Neural cell (in vitro differentiated cells): Measurements from ENCODE around the gene UGCG. TPM values are rescaled to one million over a fixed set of nuclear protein-coding genes. Genes with fewer than 3 reads are reported as not detected.

Source experiments
- H2AFZ ChIP-seq: fragments of 200-600, 300-800 bp; sonication (generic), shearing (Covaris generic); 2 replicates; pipeline ENCODE4 v1.6.0; 2014; ENCODE audit warnings: low read depth, mild to moderate bottlenecking, antibody characterized with exemption, low read length, moderate library complexity
- H3F3A ChIP-seq: fragments of 200-600 bp; shearing (Covaris generic); 2 replicates; pipeline ENCODE4 v1.6.1; 2016; ENCODE audit warnings: mild to moderate bottlenecking, moderate library complexity, mixed read lengths, antibody characterized with exemption, low read length; ENCODE audit not compliant: insufficient read depth, poor library complexity, severe bottlenecking
- H3K27ac ChIP-seq: fragments of 200-600, 300-800 bp; sonication (generic), shearing (Covaris generic); 2 replicates; pipeline ENCODE4 v1.5.1; 2014; ENCODE audit warnings: mild to moderate bottlenecking, low read length, moderate library complexity
- H3K27me3 ChIP-seq: fragments of 300-800, 200-600 bp; sonication (generic), shearing (Covaris generic); 2 replicates; pipeline ENCODE4 v1.6.0; 2014; ENCODE audit warnings: mild to moderate bottlenecking, low read depth, low read length, moderate library complexity; ENCODE audit not compliant: insufficient read depth
- H3K36me3 ChIP-seq: fragments of 300-800, 200-600 bp; sonication (generic), shearing (Covaris generic); 2 replicates; pipeline ENCODE4 v1.5.1; 2014; ENCODE audit warnings: mild to moderate bottlenecking, antibody characterized with exemption, low read length, moderate library complexity; ENCODE audit not compliant: insufficient read depth
- H3K4me2 ChIP-seq: fragments of 300-800, 200-600 bp; sonication (generic), shearing (Covaris generic); 2 replicates; pipeline ENCODE4 v1.6.0; 2014; ENCODE audit warnings: mild to moderate bottlenecking, low read length
- H3K4me3 ChIP-seq: fragments of 300-800, 200-600 bp; sonication (generic), shearing (Covaris generic); 2 replicates; pipeline ENCODE4 v1.5.1; 2014; ENCODE audit warnings: mild to moderate bottlenecking, low read length, moderate library complexity
- H3K79me2 ChIP-seq: fragments of 200-600 bp; shearing (Covaris generic); replicated peaks from 2 replicates; pipeline ENCODE4 v1.6.0; 2014; ENCODE audit warnings: mild to moderate bottlenecking, low read length, moderate library complexity; ENCODE audit not compliant: insufficient read depth
- H3K9ac ChIP-seq: fragments of 300-800, 200-600 bp; sonication (generic), shearing (Covaris generic); 2 replicates; pipeline ENCODE4 v1.6.1; 2016; ENCODE audit warnings: mild to moderate bottlenecking, low read length, mixed read lengths
- H3K9me2 ChIP-seq: fragments of 200-600 bp; shearing (Covaris generic); 2 replicates; pipeline ENCODE4 v1.6.1; 2016; ENCODE audit warnings: mild to moderate bottlenecking, low read length, mixed read lengths; ENCODE audit not compliant: insufficient read depth
- H3K9me3 ChIP-seq: fragments of 200-600, 300-800 bp; sonication (generic), shearing (Covaris generic); 2 replicates; pipeline ENCODE4 v1.6.1; 2016; ENCODE audit warnings: mild to moderate bottlenecking, mixed run types, low read length, moderate library complexity, mixed read lengths
- H4K20me1 ChIP-seq: fragments of 200-600 bp; shearing (Covaris generic); 2 replicates; pipeline ENCODE4 v1.6.1; 2016; ENCODE audit warnings: mild to moderate bottlenecking, mixed run types; ENCODE audit not compliant: insufficient read depth
- EP300 ChIP-seq: fragments of 450-650 bp; conservative IDR thresholded peaks from 2 replicates; pipeline ENCODE4 v1.6.1; 2014; ENCODE audit warnings: antibody characterized with exemption, mild to moderate bottlenecking, moderate library complexity; ENCODE audit not compliant: poor library complexity, severe bottlenecking
- EZH2 ChIP-seq: fragments of 200-600, 300-800 bp; shearing (Covaris generic), sonication (generic); IDR thresholded peaks from 2 replicates; pipeline ENCODE4 v1.6.1; 2014; ENCODE audit warnings: antibody characterized with exemption, low read length, borderline replicate concordance, mild to moderate bottlenecking; ENCODE audit not compliant: insufficient read depth, poor library complexity, severe bottlenecking
- MXI1 ChIP-seq: fragments of 450-650 bp; conservative IDR thresholded peaks from 2 replicates; pipeline ENCODE4 v1.6.1; 2014; ENCODE audit warnings: antibody characterized with exemption, mild to moderate bottlenecking; ENCODE audit not compliant: poor library complexity, severe bottlenecking
- POLR2AphosphoS5 ChIP-seq: IDR thresholded peaks from 2 replicates; pipeline ENCODE4 v1.6.1; 2012
- RAD21 ChIP-seq: fragments of 450-650 bp; conservative IDR thresholded peaks from 2 replicates; pipeline ENCODE4 v1.6.1; 2014; ENCODE audit warnings: antibody characterized with exemption, mild to moderate bottlenecking, moderate library complexity
- SMC3 ChIP-seq: fragments of 450-650 bp; conservative IDR thresholded peaks from 2 replicates; pipeline ENCODE4 v1.6.1; 2014; ENCODE audit warnings: antibody characterized with exemption, mild to moderate bottlenecking, moderate library complexity; ENCODE audit not compliant: poor library complexity
- TAF1 ChIP-seq: IDR thresholded peaks from 2 replicates; pipeline ENCODE4 v1.6.1; 2012; ENCODE audit warnings: low read depth
- polyA plus RNA-seq: library from polyadenylated mRNA; depleted of rRNA; stranded (reverse); fragments of >200 nt; gene quantifications from 2 replicates; pipeline ENCODE4 v1.2.3, GENCODE V29; 2014
- TF ChIP-seq, protein P1 (sequence below): IDR thresholded peaks from 2 replicates; pipeline ENCODE4 v1.6.1; 2012; ENCODE audit warnings: borderline replicate concordance
- TF ChIP-seq, protein P2 (sequence below): fragments of 450-650 bp; IDR thresholded peaks from 2 replicates; pipeline ENCODE4 v1.5.1; 2014; ENCODE audit warnings: antibody characterized with exemption, mild to moderate bottlenecking, moderate library complexity; ENCODE audit not compliant: poor library complexity, severe bottlenecking

The UGCG gene
- polyA plus RNA-seq, 1 donor from 2014 or later: 93.6 TPM

DNA sequence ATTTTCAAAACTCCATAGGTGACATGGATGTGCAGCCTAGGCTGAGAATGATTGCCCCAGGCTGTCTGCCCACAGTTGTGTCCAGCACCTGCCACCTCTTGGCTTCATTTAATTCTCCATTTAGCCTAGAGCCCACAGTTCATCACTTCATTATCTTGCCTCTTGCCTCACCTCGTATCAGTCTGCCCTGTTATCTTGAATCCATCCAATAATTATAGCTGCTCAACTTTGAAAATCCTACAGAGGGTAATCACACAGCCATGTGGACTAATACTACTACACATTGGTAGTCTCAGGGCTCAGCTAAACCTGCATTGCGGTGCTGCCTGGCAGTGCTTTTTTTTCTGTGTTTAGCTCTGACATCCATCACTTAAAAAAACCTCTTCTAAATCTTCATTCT, 7.4 kb downstream of the UGCG start:
- Histone ChIP-seq H3F3A (no peaks in the 10 kb centered on the region), H3K27ac (no peak overlapping the region), H3K4me2 (no peak overlapping the region), H2AFZ (no peak overlapping the region), H4K20me1 (no peaks in the 10 kb centered on the region), H3K9me3 (no peaks in the 10 kb centered on the region), H3K4me3 (no peak overlapping the region), H3K36me3 (no peaks in the 10 kb centered on the region), H3K79me2 (peaks cover 75% of the 10 kb centered on the region), H3K9ac (no peak overlapping the region), H3K27me3 (no peaks in the 10 kb centered on the region), H3K9me2 (no peaks in the 10 kb centered on the region)
- TF ChIP-seq EP300 (no peak), MXI1 (no peak), RAD21 (no peak), EZH2 (no peak), TAF1 (no peak), POLR2AphosphoS5 (no peak), SMC3 (no peak)
- TF ChIP-seq, protein P1, sequence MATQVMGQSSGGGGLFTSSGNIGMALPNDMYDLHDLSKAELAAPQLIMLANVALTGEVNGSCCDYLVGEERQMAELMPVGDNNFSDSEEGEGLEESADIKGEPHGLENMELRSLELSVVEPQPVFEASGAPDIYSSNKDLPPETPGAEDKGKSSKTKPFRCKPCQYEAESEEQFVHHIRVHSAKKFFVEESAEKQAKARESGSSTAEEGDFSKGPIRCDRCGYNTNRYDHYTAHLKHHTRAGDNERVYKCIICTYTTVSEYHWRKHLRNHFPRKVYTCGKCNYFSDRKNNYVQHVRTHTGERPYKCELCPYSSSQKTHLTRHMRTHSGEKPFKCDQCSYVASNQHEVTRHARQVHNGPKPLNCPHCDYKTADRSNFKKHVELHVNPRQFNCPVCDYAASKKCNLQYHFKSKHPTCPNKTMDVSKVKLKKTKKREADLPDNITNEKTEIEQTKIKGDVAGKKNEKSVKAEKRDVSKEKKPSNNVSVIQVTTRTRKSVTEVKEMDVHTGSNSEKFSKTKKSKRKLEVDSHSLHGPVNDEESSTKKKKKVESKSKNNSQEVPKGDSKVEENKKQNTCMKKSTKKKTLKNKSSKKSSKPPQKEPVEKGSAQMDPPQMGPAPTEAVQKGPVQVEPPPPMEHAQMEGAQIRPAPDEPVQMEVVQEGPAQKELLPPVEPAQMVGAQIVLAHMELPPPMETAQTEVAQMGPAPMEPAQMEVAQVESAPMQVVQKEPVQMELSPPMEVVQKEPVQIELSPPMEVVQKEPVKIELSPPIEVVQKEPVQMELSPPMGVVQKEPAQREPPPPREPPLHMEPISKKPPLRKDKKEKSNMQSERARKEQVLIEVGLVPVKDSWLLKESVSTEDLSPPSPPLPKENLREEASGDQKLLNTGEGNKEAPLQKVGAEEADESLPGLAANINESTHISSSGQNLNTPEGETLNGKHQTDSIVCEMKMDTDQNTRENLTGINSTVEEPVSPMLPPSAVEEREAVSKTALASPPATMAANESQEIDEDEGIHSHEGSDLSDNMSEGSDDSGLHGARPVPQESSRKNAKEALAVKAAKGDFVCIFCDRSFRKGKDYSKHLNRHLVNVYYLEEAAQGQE: no peak
- TF ChIP-seq, protein P2, sequence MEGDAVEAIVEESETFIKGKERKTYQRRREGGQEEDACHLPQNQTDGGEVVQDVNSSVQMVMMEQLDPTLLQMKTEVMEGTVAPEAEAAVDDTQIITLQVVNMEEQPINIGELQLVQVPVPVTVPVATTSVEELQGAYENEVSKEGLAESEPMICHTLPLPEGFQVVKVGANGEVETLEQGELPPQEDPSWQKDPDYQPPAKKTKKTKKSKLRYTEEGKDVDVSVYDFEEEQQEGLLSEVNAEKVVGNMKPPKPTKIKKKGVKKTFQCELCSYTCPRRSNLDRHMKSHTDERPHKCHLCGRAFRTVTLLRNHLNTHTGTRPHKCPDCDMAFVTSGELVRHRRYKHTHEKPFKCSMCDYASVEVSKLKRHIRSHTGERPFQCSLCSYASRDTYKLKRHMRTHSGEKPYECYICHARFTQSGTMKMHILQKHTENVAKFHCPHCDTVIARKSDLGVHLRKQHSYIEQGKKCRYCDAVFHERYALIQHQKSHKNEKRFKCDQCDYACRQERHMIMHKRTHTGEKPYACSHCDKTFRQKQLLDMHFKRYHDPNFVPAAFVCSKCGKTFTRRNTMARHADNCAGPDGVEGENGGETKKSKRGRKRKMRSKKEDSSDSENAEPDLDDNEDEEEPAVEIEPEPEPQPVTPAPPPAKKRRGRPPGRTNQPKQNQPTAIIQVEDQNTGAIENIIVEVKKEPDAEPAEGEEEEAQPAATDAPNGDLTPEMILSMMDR: no peak

DNA sequence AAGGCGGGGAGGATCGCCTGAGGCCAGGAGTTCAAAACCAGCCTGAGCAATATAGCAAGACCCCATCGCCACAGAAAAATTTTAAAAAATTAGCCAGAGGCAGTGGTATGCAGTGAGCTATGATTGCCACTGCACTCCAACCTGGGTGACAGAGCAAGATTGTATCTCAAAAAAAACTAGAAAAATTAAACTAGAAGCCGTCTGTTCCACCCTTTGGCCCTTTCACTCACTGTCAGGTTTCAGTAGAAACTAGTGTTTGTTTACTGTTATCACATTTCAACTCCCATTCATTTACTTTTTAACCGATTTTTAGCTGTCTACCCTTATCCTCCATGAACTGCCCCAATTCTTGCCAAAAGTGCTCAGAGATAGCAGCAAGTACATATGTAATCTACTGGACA, 8.3 kb downstream of the UGCG start:
- Histone ChIP-seq H3K36me3 (no peaks in the 10 kb centered on the region), H3K4me3 (no peak overlapping the region), H3K27ac (no peak overlapping the region), H3F3A (no peaks in the 10 kb centered on the region), H3K9me2 (no peaks in the 10 kb centered on the region), H3K4me2 (no peak overlapping the region), H3K9ac (no peak overlapping the region), H3K79me2 (peaks cover 66% of the 10 kb centered on the region), H4K20me1 (no peaks in the 10 kb centered on the region), H2AFZ (no peak overlapping the region), H3K9me3 (no peaks in the 10 kb centered on the region), H3K27me3 (no peaks in the 10 kb centered on the region)
- TF ChIP-seq EP300 (no peak), SMC3 (no peak), EZH2 (no peak), POLR2AphosphoS5 (no peak), TAF1 (no peak), MXI1 (no peak), RAD21 (no peak)
- TF ChIP-seq, protein P2: no peak
- TF ChIP-seq, protein P1: no peak
